GM21360 (cell line): ENCODE data around the gene NFATC2.

Experiments used
- ATAC-seq: cut with Tn5 transposase; IDR thresholded peaks from one replicate; pipeline ENCODE4 v1.9.1; 2021; ENCODE audit warnings: mild to moderate bottlenecking, moderate library complexity; ENCODE audit not compliant: unreplicated experiment

The NFATC2 gene

GRCh38 chr20:51399006-51399890 lies 143.3 kb downstream of the NFATC2 start:
- no peak for ATAC-seq

DNA sequence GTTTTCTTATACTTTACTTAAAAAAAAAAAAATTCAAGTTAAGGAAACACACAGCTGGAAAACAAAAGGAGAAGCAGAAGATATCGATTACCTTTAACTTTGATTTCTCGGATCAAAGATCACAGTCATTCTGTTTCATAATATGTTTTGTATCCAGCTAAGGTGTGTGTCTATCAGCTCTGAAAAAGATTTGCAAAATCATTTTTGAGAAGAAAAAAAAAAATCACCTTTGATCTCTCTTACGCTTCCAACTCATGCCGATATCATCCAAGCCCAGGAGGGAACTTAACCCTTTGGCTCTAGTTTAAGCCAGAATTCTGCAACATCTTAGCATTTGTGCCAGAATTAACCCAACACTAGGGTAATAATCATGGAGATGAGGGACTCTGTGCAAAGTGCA lies 144.0 kb downstream of the NFATC2 start:
- ATAC-seq = no peak

GRCh38 chr20:51398083-51398482 lies 144.4 kb downstream of the NFATC2 start:
- no peak for ATAC-seq

- no peak for ATAC-seq
Measured at GRCh38 chr20:51397137-51397536, 145.4 kb downstream of the NFATC2 start.

DNA sequence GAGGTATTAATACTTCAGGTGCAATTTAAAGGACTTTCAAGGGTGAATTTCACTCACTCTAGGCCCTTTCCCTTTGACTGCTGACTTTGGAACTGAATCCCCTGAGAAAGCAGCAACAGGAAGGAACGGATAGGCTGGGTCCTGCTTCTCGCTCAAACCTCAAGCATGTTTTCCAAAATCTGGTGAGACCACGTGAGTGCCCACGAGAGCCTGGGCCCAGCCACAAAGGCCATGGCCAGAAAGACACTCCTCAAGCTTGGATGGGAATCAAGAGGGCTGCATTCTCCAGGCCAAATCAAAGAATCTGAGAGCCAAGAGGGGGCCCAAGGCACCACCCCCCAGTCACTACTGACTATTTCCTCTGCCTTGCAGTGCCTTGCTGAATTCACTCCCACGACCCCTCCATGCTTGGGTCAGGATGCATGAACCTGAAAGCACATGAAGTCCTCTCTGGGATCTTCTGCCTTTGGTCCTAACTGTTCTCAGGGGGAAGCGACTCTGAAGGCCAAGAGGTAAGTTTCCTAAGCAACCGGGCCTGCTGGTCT lies 146.1 kb downstream of the NFATC2 start:
- no peak for ATAC-seq

GRCh38 chr20:51394706-51395105 lies 147.8 kb downstream of the NFATC2 start:
- no peak for ATAC-seq

DNA sequence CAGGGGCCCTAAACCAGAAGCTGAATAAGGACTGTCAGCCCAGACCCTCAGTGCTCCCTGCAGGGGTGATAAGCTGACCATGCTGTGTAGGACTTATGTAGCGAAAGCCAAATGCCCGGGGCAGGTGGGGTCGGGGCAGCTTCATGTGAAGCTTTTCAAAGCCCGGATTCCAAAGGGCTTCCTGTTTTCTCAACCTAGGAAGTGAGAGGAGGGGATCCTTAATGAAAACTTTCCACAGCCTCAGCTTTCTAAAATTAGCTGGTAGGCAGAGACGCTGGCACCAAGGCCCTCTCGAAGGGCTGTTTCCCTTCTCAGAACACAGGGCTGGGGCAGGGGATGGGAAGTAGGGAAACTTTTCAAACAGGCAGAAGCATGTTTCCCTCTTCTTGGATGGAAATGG lies 148.9 kb downstream of the NFATC2 start:
- ATAC-seq = no peak

GRCh38 chr20:51392614-51393186 lies 149.8 kb downstream of the NFATC2 start:
- no peak for ATAC-seq

DNA sequence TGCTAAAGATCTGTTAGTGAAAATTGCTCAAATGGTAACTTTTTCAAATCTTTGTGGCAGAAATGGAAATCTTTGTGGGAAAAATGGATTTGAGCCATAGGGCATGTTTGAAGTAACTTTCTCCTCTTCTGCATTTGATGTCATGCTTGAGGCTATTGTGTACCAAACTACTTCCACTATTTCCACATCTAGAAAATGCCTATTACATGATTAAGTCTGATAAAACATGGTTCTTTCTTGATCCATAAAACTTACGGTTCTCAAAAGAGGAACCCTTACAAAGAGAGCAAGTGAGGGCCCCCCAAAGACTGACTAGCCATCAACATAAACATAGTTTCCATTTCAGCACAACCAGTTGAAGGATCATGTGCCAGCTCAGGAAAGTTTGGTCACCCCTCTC lies 150.6 kb downstream of the NFATC2 start:
- no peak for ATAC-seq

DNA sequence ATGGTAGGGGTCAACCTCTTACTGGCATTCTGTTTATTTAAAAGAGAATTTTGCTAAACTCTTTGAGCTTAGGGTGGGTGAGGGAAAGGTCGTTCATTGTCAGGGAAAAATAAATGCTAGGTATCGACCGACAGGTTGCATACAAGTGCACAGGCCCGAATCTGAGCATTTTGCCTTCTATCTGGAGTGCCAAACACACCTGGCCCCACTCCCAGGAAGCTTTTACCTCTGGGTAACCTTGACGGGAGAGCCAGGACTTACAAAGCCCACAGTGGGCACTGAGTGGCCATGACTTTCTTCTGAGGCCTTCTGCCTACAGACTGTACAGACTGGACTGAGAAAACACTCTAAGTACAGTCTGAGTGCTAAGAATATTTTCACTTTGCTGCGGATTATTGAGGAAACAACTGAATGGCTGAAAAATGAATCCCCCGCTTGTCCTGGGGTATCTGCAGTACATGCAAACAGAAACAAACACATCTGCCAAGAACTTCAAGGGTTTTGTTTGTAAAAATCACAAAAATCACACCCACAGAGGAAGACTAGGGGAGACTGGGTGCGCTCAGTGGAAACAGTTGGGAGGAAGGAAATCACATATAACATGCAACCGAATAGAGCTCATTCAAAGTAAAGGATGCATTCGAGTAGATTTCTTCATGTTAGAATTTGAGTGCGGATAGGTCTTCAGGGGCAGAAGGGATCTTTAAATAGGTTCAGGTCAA lies 152.8 kb downstream of the NFATC2 start:
- ATAC-seq = no peak

- no peak for ATAC-seq
Measured at GRCh38 chr20:51388756-51389542, 153.6 kb downstream of the NFATC2 start.

- ATAC-seq = no peak
Measured at GRCh38 chr20:51388227-51388626, 154.3 kb downstream of the NFATC2 start.

DNA sequence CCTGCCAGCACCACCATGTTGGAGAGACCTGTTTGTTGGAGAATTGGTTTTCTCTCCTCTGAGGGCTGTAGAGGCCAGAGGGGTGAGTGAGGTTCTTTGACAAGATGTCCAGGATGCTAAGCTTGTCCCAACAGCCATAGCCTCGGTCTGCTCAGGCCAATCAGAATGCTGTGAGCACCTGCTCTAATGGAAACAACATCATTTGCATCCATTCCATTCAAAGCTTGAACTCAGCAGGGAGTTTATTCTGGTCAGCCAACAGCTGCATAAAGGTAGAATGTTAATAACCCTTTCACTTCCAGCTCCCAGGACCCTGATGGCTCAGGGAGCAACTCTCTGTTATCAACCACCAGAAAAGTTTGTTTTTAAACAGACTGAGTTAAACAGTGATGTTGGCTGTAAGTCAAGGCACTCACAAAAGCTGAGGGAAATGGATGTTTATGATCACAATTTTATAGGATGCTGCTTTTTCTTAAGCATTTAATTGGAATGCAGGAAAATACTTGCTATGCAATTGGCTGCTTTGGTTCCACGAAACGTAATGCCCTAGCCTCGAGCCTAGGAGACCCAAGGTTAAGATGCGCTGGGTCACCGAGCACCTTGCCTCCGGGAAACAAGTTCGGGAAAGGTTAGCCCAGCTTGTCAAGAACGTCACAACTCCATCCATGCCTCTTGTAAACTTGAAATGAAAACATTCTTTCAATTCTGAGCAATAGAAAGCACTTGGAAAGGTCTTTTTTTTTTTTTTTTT lies 155.2 kb downstream of the NFATC2 start:
- no peak for ATAC-seq

- ATAC-seq = no peak
Measured at GRCh38 chr20:51386586-51386985, 155.9 kb downstream of the NFATC2 start.

DNA sequence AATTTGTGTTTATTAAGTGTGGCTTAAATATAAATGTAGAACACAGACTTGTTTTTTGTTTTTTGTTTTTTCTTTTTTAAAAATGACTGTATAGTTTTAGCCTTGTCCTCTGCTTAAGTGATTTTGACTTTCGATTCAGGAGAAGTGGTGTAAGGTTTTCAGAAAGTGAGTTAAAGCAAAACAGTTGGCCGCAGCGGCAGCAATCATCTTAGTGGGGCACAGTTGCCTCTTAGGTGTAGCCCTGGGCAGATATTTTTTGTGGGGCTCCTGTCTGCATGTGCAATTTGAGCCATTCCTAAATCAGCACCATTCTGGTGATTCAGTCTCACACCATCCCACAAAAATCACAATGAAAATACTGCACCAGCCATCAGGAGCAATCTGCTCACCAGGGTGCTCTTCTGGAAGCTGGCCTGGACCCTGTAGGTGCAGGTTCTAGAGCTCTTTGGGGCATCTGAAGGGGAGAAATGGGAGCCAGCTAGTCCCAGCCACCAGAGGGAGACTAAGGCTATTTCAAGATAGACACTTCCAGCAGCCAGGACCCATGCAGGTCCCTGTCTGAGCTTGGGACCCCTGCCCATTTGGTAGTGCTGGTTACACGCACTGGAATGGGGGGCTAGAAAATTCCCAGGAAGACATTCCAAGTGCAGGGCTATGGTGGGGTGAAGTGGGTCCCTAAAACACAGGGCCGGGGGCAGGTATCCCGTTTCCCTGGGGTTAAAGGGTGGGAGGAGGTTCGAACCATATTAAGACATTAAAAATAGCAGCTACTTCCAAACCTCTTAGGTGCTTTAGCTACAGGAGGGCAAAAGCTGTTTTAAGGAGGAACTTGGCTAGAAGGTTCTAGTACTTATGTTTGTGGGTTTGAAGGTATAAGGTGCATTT lies 156.6 kb downstream of the NFATC2 start:
- no peak for ATAC-seq

DNA sequence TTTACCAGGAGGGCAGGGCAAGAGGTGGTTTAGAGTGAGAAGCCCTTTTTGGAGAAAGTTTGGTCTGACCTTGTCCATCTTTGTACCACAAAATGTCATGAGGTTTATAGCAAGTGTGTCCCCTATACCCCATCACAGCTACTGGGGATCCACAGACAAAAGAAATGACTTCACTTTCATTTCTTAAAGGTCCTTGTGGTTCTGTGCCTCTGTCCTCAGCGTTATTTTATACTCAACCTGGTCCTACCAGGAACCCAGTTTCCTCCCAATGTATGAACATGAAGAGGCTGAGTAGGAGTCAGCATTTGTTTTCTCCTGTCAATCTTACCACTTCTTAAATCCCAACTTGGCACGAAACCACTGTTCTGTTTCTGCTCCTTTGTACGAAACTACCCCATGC lies 157.6 kb downstream of the NFATC2 start:
- ATAC-seq = no peak

DNA sequence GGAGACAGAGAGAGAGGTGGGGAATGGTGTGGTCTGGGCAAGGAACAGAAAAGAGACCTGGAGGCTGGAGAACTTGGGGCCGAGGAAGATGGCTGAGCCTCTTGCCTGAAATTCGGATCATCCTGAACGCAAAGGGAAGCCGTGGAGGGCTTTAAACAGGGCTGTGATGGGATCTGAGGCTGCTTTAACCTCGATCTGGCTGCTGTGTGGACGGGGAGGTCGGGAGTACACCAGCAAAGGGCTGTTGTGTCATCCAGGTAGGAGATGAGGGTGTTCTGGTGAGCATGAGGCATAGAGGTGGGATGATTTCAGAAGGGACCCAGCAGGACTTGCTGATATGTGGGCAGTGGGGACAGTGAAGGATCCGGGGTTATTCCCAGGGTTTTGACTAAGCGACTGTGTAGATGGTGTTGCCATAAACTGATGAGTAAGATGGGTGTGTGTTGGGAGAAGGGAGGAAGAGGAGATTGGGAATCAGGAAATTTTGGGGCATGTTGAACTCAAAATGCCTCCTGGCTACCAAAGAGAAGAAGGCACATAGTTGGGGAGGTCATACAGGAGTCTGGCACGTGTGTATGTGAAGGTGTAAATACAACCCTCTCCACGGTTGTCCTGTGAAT lies 158.5 kb downstream of the NFATC2 start:
- ATAC-seq = no peak

- ATAC-seq = no peak
Measured at GRCh38 chr20:51382986-51383821, 159.3 kb downstream of the NFATC2 start.
